Suprapubic skin (tissue), 4 donors: Measurements from ENCODE around the gene HSPB8.

Experiments used
- CTCF ChIP-seq, 2 donors: fragments of 200-600 bp in 1 of 2; fragments of 450-650 bp in 1 of 2; sonication (generic) in 1 of 2; IDR thresholded peaks; one replicate each; pipeline ENCODE4 v1.5.1; 2016 to 2019; ENCODE audit warnings: antibody characterized with exemption in 2 of 2, mild to moderate bottlenecking in 1 of 2, moderate library complexity in 1 of 2
- POLR2A ChIP-seq, 2 donors: fragments of 450-650 bp; IDR thresholded peaks; one replicate each; pipeline ENCODE4 v1.6.1; 2017; ENCODE audit warnings: antibody characterized with exemption in 2 of 2, mild to moderate bottlenecking in 2 of 2, moderate library complexity in 2 of 2
- POLR2AphosphoS5 ChIP-seq, 3 donors: sonication (generic); formaldehyde crosslinking; IDR thresholded peaks; one replicate each; pipeline ENCODE4 v1.6.1; 2017; ENCODE audit warnings: antibody characterized with exemption in 3 of 3

- no peak for TF ChIP-seq CTCF (IDR thresholded peaks at IDR 0.05)
- no peak for TF ChIP-seq POLR2AphosphoS5 (IDR thresholded peaks at IDR 0.05)
- TF ChIP-seq POLR2A (IDR thresholded peaks at IDR 0.05), result no peak
Measured at GRCh38 chr12:119216084-119216483, 37.4 kb downstream of the HSPB8 start.
